HUES6 (cell line): Measurements from ENCODE around the gene BTBD9.

Source experiments
- H3K27ac ChIP-seq: 2 replicates; pipeline ENCODE4 v1.7.0; 2013; ENCODE audit warnings: low read depth, mild to moderate bottlenecking, low read length, inconsistent platforms
- H3K27me3 ChIP-seq: 2 replicates; pipeline ENCODE4 v1.6.1; 2013; ENCODE audit warnings: low read length; ENCODE audit not compliant: control insufficient read depth, insufficient read depth
- H3K36me3 ChIP-seq: 2 replicates; pipeline ENCODE4 v1.6.1; 2013; ENCODE audit warnings: low read length; ENCODE audit not compliant: control insufficient read depth, insufficient read depth
- H3K4me1 ChIP-seq: 2 replicates; pipeline ENCODE4 v1.6.1; 2013; ENCODE audit warnings: low read length; ENCODE audit not compliant: control insufficient read depth, insufficient read depth
- H3K4me3 ChIP-seq: 2 replicates; pipeline ENCODE4 v1.5.1; 2013; ENCODE audit warnings: low read depth, low read length
- H3K9ac ChIP-seq: one replicate; pipeline ENCODE4 v1.6.1; 2013; ENCODE audit warnings: mild to moderate bottlenecking, low read length
- H3K9me3 ChIP-seq: 2 replicates; pipeline ENCODE4 v1.6.1; 2013; ENCODE audit warnings: low read depth, low read length; ENCODE audit not compliant: control insufficient read depth, insufficient read depth

Gene BTBD9

DNA sequence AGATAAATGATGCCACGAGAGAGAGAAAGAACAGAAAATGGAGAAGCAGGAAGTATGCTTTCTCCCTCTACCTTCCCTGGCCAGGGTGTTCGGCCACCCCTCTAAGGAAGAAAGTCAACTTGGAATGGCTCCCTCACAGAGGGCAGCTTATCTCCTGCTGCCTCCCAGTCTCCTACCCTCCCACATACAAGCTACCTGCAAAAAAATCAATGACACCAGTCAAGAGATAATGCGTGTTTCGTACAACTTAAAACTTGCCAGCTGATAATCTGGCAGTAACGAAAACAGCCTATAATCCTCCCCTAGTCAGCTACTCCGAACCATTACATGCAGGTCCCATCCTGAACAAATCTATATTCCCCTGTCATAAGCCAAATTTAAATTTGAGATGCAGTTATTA is 61.7 kb downstream of the BTBD9 start:
- no peaks in the 10 kb centered on the region for H3K4me1 ChIP-seq
- no peak overlapping the region for H3K4me3 ChIP-seq
- H3K9me3 ChIP-seq, result no peaks in the 10 kb centered on the region
- H3K27ac ChIP-seq, result no peak overlapping the region
- H3K27me3 ChIP-seq, result no peaks in the 10 kb centered on the region
- H3K9ac ChIP-seq, result no peak overlapping the region
- no peaks in the 10 kb centered on the region for H3K36me3 ChIP-seq

DNA sequence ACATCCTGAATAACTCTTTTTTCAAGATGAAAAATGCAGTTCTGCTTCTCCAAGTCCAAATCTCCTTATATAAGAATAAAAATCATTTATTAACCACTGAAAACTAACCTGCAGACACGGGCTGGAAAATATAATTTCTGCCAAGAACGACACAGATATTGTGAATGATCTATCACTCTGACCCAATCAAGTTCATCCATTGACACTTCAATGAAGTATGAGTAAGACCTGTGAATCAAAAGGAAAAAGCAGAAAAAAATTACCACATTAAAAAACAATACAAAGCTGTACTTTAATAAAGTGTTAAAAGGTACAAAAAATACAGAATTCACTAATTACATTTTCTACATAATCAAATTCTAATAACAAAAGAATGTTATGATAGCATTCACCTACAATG is 62.2 kb downstream of the BTBD9 start:
- Histone ChIP-seq H3K27ac (no peak overlapping the region), H3K9me3 (no peaks in the 10 kb centered on the region), H3K27me3 (no peaks in the 10 kb centered on the region), H3K9ac (no peak overlapping the region), H3K36me3 (no peaks in the 10 kb centered on the region), H3K4me1 (no peaks in the 10 kb centered on the region), H3K4me3 (no peak overlapping the region)

DNA sequence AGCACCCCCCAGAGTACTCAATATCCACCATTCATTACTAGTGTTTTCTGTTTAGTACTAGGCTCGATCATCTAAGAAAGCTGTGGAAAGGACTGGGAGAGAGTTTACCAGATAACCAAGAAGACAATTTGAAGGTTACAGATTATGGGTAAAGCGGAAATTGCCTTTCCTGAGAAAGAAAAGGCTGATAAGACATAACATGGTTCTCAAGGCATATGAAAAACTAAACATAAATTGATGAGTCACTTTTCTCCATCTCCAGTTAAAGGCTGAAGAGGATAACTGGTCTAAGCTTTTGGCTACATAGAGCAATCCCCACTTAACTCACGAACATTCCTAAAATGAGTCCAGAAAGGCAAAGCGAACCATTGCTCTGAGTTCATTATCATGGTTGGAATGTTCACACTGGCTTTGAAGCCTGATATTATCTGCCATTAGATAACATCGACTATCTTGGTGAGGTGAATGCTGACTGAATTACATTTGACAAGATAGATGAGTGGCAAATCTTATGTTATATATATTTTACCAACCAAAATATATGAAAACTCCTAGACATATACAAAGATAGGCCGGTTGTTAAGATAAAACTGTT is 65.8 kb downstream of the BTBD9 start:
- Histone ChIP-seq H3K4me3 (no peak overlapping the region), H3K27me3 (no peaks in the 10 kb centered on the region), H3K9me3 (no peaks in the 10 kb centered on the region), H3K9ac (no peak overlapping the region), H3K36me3 (no peaks in the 10 kb centered on the region), H3K4me1 (peaks cover 19% of the 10 kb centered on the region), H3K27ac (no peak overlapping the region)

DNA sequence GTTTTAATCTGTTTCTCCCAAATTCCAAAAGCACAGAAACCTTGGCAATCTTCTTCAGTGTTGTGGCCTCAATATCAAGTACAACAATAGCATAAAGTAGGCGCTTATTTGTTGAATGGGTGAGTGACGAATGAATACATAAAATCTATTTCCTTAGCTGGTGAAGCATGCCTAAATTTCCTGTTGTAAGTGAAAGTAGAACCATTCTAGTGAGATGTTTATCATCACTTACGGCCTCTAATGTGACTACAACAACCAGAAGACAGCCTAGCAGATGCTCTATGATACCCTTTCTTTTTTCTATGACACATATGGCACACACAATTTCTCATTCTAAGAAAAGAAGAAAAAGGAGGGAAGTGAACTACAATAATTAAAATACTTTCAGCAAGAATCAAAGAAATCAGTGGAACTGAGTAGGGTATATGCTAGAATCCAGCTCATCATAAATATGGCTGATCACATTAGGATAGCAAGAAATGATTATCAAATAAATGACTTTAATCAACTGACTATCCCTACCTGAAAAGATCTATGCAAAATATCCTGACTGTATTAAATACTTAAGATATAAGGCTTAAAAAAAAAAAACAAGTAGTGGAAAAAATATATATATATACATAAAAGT is 67.4 kb downstream of the BTBD9 start:
- H3K4me3 ChIP-seq, result no peak overlapping the region
- H3K9me3 ChIP-seq, result no peaks in the 10 kb centered on the region
- H3K9ac ChIP-seq, result no peak overlapping the region
- H3K27ac ChIP-seq, result no peak overlapping the region
- H3K27me3 ChIP-seq, result no peaks in the 10 kb centered on the region
- no peaks in the 10 kb centered on the region for H3K36me3 ChIP-seq
- peaks cover 21% of the 10 kb centered on the region for H3K4me1 ChIP-seq

DNA sequence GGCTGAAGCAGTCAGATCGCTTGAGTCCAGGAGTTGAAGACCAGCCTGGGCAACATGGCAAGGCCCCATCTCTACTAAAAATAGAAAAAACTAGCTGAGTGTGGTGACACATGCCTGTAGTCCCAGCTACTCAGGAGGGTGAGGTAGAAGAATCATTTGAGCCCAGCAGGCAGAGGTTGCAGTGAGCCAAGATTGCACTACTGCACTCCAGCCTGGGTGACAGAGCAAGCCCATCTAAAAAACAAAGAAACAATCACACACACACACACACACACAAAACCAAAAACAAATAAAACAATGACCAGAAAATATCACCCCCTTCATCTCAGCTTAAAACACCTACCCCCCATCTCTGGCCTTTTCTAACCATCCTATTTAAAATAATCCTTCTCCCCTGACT is 68.0 kb downstream of the BTBD9 start:
- H3K4me1 ChIP-seq, result peaks cover 25% of the 10 kb centered on the region
- no peak overlapping the region for H3K9ac ChIP-seq
- no peaks in the 10 kb centered on the region for H3K36me3 ChIP-seq
- H3K9me3 ChIP-seq, result no peaks in the 10 kb centered on the region
- no peak overlapping the region for H3K4me3 ChIP-seq
- H3K27ac ChIP-seq, result no peak overlapping the region
- no peaks in the 10 kb centered on the region for H3K27me3 ChIP-seq

DNA sequence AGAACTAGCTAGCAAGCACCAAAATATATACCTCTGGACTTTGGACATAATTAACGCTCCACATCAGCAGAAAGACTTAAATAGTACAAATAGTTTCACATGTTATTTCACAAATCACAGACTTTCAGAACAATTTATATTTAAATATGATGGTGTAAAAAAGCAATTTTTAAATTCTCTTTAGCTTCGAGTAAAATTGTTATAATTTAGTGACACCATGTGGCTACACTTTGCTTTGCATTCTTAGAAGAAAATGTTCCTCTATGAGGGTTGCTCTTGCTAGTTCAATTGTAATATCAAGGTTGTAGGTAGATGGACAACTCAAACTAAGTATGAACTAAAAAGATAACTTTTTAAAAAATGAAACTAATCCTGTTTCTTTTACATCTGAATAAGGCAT is 69.0 kb downstream of the BTBD9 start:
- H3K36me3 ChIP-seq, result no peaks in the 10 kb centered on the region
- H3K27ac ChIP-seq, result no peak overlapping the region
- peaks cover 32% of the 10 kb centered on the region for H3K4me1 ChIP-seq
- no peaks in the 10 kb centered on the region for H3K27me3 ChIP-seq
- H3K9ac ChIP-seq, result no peak overlapping the region
- H3K4me3 ChIP-seq, result no peak overlapping the region
- no peaks in the 10 kb centered on the region for H3K9me3 ChIP-seq

DNA sequence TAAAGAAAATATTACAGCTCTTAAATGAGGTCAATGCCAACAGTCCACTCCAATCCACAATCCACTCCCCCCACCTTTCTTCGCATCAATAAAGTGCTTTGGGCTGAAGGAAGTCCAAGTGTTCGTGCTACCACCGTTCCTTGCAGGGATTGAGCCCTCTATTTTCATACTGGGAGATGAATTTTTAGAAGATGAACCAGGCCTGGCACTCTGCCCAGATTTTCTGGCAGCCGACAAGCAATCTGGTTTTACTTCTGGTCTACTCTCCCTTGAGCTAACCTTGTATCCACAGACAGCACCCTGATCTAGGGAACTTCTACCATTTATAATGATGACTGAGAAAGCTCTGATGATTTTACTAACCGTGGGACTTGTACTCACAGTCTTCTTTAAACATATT is 72.3 kb downstream of the BTBD9 start:
- Histone ChIP-seq H3K9ac (no peak overlapping the region), H3K36me3 (no peaks in the 10 kb centered on the region), H3K27me3 (no peaks in the 10 kb centered on the region), H3K4me1 (peaks cover 32% of the 10 kb centered on the region), H3K4me3 (no peak overlapping the region), H3K27ac (no peak overlapping the region), H3K9me3 (no peaks in the 10 kb centered on the region)

DNA sequence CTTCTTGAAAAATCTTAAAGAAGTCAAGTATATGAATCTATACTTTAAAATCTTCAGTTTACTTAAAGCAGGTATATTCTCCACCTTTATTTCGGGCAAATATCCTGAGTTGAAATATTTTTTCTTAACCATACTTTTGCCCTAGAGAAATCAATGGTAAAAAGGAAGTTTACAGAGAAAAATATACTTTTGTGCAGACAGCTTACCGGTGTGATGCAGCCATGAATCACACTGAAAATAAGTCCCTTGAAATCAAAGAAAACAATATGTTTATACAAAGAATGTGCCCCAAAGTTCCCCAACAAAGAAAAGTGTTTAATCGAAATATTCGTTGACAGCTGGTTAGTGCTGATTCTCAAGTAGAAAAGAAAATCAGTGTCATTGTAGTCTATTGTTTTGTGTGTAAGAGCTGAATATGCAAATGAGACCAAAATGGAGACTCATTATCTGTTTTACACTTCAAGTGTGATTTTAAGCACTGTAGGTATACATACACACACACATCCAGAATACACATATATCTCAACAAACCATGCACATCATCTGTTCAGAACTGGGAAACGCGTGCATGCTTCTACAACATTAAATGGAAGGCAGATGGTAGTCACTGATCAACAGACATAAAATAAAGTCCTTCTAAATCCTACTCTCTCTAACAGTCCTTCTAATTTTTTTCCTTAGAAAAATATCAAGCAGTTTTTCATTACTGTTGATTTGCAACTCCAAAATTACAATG is 73.3 kb downstream of the BTBD9 start:
- H3K4me1 ChIP-seq, result peaks cover 26% of the 10 kb centered on the region
- no peaks in the 10 kb centered on the region for H3K36me3 ChIP-seq
- no peaks in the 10 kb centered on the region for H3K9me3 ChIP-seq
- H3K27ac ChIP-seq, result no peak overlapping the region
- H3K27me3 ChIP-seq, result no peaks in the 10 kb centered on the region
- H3K9ac ChIP-seq, result no peak overlapping the region
- H3K4me3 ChIP-seq, result no peak overlapping the region

DNA sequence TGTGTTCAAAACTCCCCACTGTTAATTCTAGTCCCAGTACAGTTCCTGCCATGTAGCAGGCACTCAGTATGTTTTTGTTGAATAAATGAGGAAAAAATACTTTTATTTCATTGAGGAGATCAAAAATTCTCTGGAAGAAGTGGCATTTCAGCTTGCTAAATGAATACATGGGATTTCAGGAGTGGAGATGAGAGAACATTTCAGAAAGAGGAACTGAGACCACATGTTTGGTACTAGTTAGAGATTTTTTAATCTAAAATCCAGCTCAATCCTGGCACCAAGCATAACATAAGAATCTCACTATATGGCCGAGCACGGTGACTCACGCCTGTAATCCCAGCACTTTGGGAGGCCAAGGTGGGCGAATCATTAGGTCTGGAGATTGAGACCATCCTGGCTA is 75.4 kb downstream of the BTBD9 start:
- Histone ChIP-seq H3K36me3 (no peaks in the 10 kb centered on the region), H3K4me3 (no peak overlapping the region), H3K27ac (no peak overlapping the region), H3K27me3 (no peaks in the 10 kb centered on the region), H3K9ac (no peak overlapping the region), H3K4me1 (peaks cover 16% of the 10 kb centered on the region), H3K9me3 (no peaks in the 10 kb centered on the region)

DNA sequence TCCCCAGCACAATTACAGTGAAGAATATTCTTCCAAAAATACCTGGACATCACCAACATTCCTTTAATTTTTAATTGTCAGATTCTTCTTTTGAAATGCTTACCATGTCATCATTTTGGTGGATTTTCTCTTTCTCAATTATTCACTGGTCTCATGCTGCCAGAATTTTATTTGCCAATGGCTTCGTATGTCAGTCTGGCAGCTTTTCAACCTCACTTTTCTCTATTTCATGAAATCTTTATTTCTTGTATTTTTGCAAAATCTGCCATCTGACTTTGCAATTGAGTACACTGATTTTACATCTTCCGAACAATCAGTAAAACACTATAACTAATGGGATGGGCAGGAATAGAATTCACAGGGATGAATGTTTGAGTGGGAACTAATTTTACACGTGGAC is 84.1 kb downstream of the BTBD9 start:
- Histone ChIP-seq H3K4me3 (no peak overlapping the region), H3K36me3 (no peaks in the 10 kb centered on the region), H3K9me3 (no peaks in the 10 kb centered on the region), H3K27me3 (no peaks in the 10 kb centered on the region), H3K4me1 (peaks cover 10% of the 10 kb centered on the region; the same call in 1 of the 2 replicates), H3K27ac (no peak overlapping the region), H3K9ac (no peak overlapping the region)

DNA sequence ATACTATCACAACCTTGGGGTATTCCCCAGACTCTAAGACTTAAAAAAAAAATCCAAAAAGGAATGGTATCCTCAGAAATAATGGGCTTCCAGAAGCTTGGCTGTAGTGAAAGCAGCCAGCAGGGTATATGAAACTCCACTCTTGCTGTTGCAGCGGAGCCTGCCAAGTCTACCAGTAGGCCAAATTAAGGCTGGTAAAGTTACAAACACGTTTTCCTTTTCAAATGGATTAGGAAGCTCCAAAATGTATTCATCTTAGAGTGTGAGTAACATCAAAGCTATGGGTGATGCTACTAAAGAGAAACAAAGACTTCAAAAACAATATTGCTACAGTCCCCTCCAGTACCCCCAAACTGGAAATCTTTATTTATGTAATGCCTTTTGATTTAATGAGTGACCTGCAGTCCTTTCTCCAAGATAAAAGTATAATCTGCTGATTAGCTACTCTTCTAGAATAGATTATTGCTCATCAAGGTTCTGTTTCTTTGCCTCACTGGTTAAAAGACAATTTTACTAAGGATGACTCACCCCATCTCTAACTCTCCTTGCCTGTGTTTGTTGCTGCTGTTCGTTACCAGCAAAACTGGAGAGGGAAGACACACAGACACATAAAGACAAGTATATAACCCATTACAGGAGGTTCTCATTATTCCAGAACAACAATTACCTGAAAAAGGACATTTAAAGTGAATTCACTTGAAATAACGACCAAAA is 84.9 kb downstream of the BTBD9 start:
- peaks cover 10% of the 10 kb centered on the region; the same call in 1 of the 2 replicates for H3K4me1 ChIP-seq
- H3K9ac ChIP-seq, result no peak overlapping the region
- H3K4me3 ChIP-seq, result no peak overlapping the region
- no peaks in the 10 kb centered on the region for H3K36me3 ChIP-seq
- no peaks in the 10 kb centered on the region for H3K27me3 ChIP-seq
- H3K27ac ChIP-seq, result no peak overlapping the region
- no peaks in the 10 kb centered on the region for H3K9me3 ChIP-seq
